ENCODE data around the gene ZBTB21.

- TF ChIP-seq CTCF (IDR thresholded peaks at IDR 0.05; ENCODE audit: low read depth, low read length) (no peak), EZH2phosphoT487 (IDR thresholded peaks at IDR 0.05; ENCODE audit: low read depth) (no peak)
Measured at GRCh38 chr21:42004406-42005199, 5.6 kb downstream of the ZBTB21 start.

Data from OCI-LY3 (cell line).